ENCODE measurements around the gene ZBTB6.
A peak's percentile ranks its signal among the peaks of the same experiment; 100 is the strongest.

DNA sequence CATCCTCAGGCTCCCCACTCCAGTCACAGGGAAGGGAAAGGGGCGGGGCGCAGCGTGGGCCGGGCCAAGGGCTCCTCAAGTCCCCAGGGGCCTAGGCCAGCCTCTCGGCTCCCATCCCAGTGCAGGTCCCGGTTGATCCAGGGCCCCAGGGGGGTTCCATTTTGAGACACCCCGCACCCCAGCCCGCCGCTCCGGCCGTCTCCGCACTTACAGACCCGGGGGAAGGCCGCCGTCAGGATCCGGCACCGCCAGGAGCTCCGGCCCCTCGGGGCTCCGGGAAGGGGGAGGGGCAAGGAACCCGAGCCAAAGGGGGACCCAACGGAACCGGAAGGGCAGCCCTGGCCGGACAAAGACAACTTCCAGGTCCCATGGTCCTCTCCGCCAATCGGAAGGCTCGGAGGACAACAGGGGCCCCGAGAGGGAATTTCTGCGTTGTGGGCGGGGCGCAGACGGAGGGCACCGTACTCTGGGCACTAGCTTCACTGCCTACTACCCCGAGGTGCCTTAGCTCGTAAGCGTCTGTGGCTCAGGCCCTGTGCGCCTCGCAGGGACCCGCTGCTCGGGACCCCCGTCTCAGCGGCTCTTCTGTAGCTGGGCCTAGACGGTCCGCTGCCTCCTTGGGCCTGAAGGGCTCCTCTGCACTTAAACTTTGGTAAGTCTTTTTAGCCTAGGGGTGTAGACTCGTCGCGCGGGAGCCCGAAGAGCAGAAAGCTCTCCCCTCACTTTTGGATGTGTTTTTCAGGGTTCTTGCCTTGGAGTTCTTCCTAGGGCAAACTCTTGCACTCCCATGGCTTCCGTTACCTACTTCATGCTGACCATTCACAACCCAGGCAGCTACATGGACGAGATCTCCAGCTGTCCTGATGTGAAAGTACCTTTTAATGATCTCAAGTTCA, 18.4 kb upstream of the ZBTB6 start, which contains the start of gene ZBTB26:
- TF ChIP-seq POLR2A (IDR thresholded peaks at IDR 0.05; ENCODE audit: control extremely low read depth in 1 of 2, low read depth in 2 of 2, low read length in 2 of 2) (peak; percentile 82 to 97), CHD2 (IDR thresholded peaks at IDR 0.05; ENCODE audit: low read length) (no peak), EZH2 (IDR thresholded peaks at IDR 0.05; ENCODE audit: low read depth, low read length, severe bottlenecking) (no peak), HDAC6 (IDR thresholded peaks at IDR 0.05; ENCODE audit: low read depth, low read length) (no peak), SP1 (IDR thresholded peaks at IDR 0.05; ENCODE audit: low read depth, low read length) (peak; percentile 83; the same call in 1 of the 2 replicates), FOSL1 (IDR thresholded peaks at IDR 0.05; ENCODE audit: insufficient read depth, low read depth, low read length) (0 out of 2 replicates have a peak, but pooled peaks have one; percentile 40), TAF1 (IDR thresholded peaks at IDR 0.05; ENCODE audit: low read depth, low read length) (peak; percentile 93), SUZ12 (IDR thresholded peaks at IDR 0.05; ENCODE audit: low read length) (no peak), USF2 (IDR thresholded peaks at IDR 0.05; ENCODE audit: low read length) (peak; percentile 59)
- TF ChIP-seq, protein P1, sequence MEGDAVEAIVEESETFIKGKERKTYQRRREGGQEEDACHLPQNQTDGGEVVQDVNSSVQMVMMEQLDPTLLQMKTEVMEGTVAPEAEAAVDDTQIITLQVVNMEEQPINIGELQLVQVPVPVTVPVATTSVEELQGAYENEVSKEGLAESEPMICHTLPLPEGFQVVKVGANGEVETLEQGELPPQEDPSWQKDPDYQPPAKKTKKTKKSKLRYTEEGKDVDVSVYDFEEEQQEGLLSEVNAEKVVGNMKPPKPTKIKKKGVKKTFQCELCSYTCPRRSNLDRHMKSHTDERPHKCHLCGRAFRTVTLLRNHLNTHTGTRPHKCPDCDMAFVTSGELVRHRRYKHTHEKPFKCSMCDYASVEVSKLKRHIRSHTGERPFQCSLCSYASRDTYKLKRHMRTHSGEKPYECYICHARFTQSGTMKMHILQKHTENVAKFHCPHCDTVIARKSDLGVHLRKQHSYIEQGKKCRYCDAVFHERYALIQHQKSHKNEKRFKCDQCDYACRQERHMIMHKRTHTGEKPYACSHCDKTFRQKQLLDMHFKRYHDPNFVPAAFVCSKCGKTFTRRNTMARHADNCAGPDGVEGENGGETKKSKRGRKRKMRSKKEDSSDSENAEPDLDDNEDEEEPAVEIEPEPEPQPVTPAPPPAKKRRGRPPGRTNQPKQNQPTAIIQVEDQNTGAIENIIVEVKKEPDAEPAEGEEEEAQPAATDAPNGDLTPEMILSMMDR (IDR thresholded peaks at IDR 0.05; ENCODE audit: control extremely low read depth in 1 of 3, insufficient read depth in 1 of 3, low read depth in 1 of 3, low read length in 3 of 3): no peak

All from H1 (cell line).